GM23338 (cell line): Measurements from ENCODE around the gene ECE1. TPM values are rescaled to one million over a fixed set of nuclear protein-coding genes. Genes with fewer than 3 reads are reported as not detected.

ENCODE experiments used
- ATAC-seq: fragments of 200-7000 bp; cut with Tn5 transposase; 3 replicates; pipeline ENCODE4 v1.9.1; 2020
- DNase-seq: peaks from one replicate; pipeline ENCODE4 v3.0.0-alpha.2; 2015; ENCODE audit warnings: low spot score
- H2AFZ ChIP-seq: fragments of 200-600 bp; sonication (generic); 2 replicates; pipeline ENCODE4 v1.8.0; 2016; ENCODE audit warnings: antibody characterized with exemption, mild to moderate bottlenecking, moderate library complexity
- H3F3A ChIP-seq: fragments of 200-600 bp; sonication (generic); replicated peaks from 2 replicates; pipeline ENCODE4 v1.8.0; 2017; ENCODE audit warnings: antibody characterized with exemption, mixed run types, low read depth
- H3K27ac ChIP-seq: fragments of 200-600 bp; sonication (generic); 2 replicates; pipeline ENCODE4 v1.6.1; 2016; ENCODE audit warnings: low read depth
- H3K27me3 ChIP-seq: fragments of 200-600 bp; sonication (generic); 2 replicates; pipeline ENCODE4 v1.8.0; 2016; ENCODE audit warnings: mild to moderate bottlenecking, mixed run types, moderate library complexity; ENCODE audit not compliant: insufficient read depth
- H3K36me3 ChIP-seq: fragments of 200-600 bp; sonication (generic); 2 replicates; pipeline ENCODE4 v1.8.0; 2016; ENCODE audit warnings: mild to moderate bottlenecking; ENCODE audit not compliant: insufficient read depth
- H3K4me1 ChIP-seq: fragments of 200-600 bp; sonication (generic); 2 replicates; pipeline ENCODE4 v1.8.0; 2016; ENCODE audit warnings: mild to moderate bottlenecking, moderate library complexity; ENCODE audit not compliant: insufficient read depth
- H3K4me2 ChIP-seq: fragments of 200-600 bp; sonication (generic); 2 replicates; pipeline ENCODE4 v1.7.1; 2017; ENCODE audit warnings: mixed run types
- H3K4me3 ChIP-seq: fragments of 200-600 bp; sonication (generic); 2 replicates; pipeline ENCODE4 v1.6.1; 2016; ENCODE audit warnings: mixed run types
- H3K79me2 ChIP-seq: fragments of 200-600 bp; sonication (generic); replicated peaks from 2 replicates; pipeline ENCODE4 v1.8.0; 2017; ENCODE audit warnings: mild to moderate bottlenecking; ENCODE audit not compliant: insufficient read depth
- H3K9me2 ChIP-seq: fragments of 200-600 bp; sonication (generic); 2 replicates; pipeline ENCODE4 v1.8.0; 2017; ENCODE audit not compliant: insufficient read depth
- H4K20me1 ChIP-seq: fragments of 200-600 bp; sonication (generic); replicated peaks from 2 replicates; pipeline ENCODE4 v1.8.0; 2017; ENCODE audit warnings: mild to moderate bottlenecking; ENCODE audit not compliant: insufficient read depth
- H3K27ac Mint-ChIP-seq: 2 replicates; pipeline ENCODE4 v1.8.0; 2020; ENCODE audit warnings: inconsistent platforms, mild to moderate bottlenecking, moderate library complexity, mixed read lengths
- H3K27me3 Mint-ChIP-seq: 3 replicates; pipeline ENCODE4 v1.8.0; 2022; ENCODE audit warnings: low read depth, mild to moderate bottlenecking, moderate library complexity, mixed read lengths, inconsistent platforms; ENCODE audit not compliant: insufficient read depth, poor library complexity
- H3K36me3 Mint-ChIP-seq: 3 replicates; pipeline ENCODE4 v1.8.0; 2021; ENCODE audit warnings: low read depth, mild to moderate bottlenecking, inconsistent platforms, moderate library complexity, mixed read lengths
- H3K4me1 Mint-ChIP-seq: 3 replicates; pipeline ENCODE4 v1.8.0; 2020; ENCODE audit warnings: mild to moderate bottlenecking, inconsistent platforms, mixed read lengths
- H3K4me3 Mint-ChIP-seq: 3 replicates; pipeline ENCODE4 v1.8.0; 2021; ENCODE audit warnings: moderate library complexity, mild to moderate bottlenecking, inconsistent platforms, mixed read lengths
- H3K9me3 Mint-ChIP-seq: 3 replicates; pipeline ENCODE4 v1.8.0; 2020; ENCODE audit warnings: moderate library complexity, mild to moderate bottlenecking, inconsistent platforms, mixed read lengths
- CTCF ChIP-seq, 2 experiments: fragments of 200-600 bp in 1 of 2; sonication (generic) in 1 of 2; conservative IDR thresholded peaks; 2 replicates each; pipeline versions ENCODE4 v1.5.1 to v1.6.1; 2016 to 2017; ENCODE audit warnings: antibody characterized with exemption in 2 of 2, low read depth in 2 of 2, mild to moderate bottlenecking in 2 of 2, moderate library complexity in 1 of 2
- ETS1 ChIP-seq: IDR thresholded peaks from 2 replicates; pipeline ENCODE4 v1.6.1; 2016; ENCODE audit warnings: antibody characterized with exemption
- EZH2phosphoT487 ChIP-seq: fragments of 200-600 bp; sonication (generic); IDR thresholded peaks from one replicate; pipeline ENCODE4 v1.8.1; 2018; ENCODE audit warnings: antibody characterized with exemption; ENCODE audit not compliant: unreplicated experiment
- NANOG ChIP-seq: IDR thresholded peaks from 2 replicates; pipeline ENCODE4 v1.6.1; 2016; ENCODE audit warnings: antibody characterized with exemption, borderline replicate concordance
- REST ChIP-seq: IDR thresholded peaks from one replicate; pipeline ENCODE4 v1.6.1; 2018; ENCODE audit warnings: antibody characterized with exemption; ENCODE audit not compliant: unreplicated experiment
- STAT1 ChIP-seq: IDR thresholded peaks from one replicate; pipeline ENCODE4 v1.6.1; 2016; ENCODE audit warnings: antibody characterized with exemption; ENCODE audit not compliant: unreplicated experiment
- ZNF462 ChIP-seq: fragments of 250-450 bp; sonication (Bioruptor Pico); IDR thresholded peaks from 2 replicates; pipeline ENCODE4 v1.5.0; 2020; ENCODE audit warnings: mild to moderate bottlenecking, moderate library complexity
- polyA plus RNA-seq: library from polyadenylated mRNA; unstranded; fragments of >200 nt; fragmentation: Nextera tagmentation; extraction: Ambion mirVana; gene quantifications from 2 replicates; pipeline ENCODE4 v1.2.1, GENCODE V29; 2016
- total RNA-seq: library from RNA; depleted of rRNA; stranded (reverse); fragments of >200 nt; shearing (Covaris generic); gene quantifications from 2 replicates; pipeline ENCODE4 v1.2.3, GENCODE V29; 2014

ECE1 gene
- total and polyA plus RNA-seq, 2 experiments from 2014 or later, result 11.0 to 45.0 TPM

- H3K4me1 ChIP-seq, result no peaks in the 10 kb centered on the region
- no peaks in the 10 kb centered on the region for H3K9me3 Mint-ChIP-seq
- no peak overlapping the region for H2AFZ ChIP-seq
- no peak overlapping the region for H3K4me3 Mint-ChIP-seq
- H3K27ac ChIP-seq, result no peak overlapping the region
- H3K27me3 Mint-ChIP-seq, result peaks cover 3% of the 10 kb centered on the region
- H3K36me3 ChIP-seq, result no peaks in the 10 kb centered on the region; the same call in 1 of the 2 replicates
- H3K27me3 ChIP-seq, result no peaks in the 10 kb centered on the region
- H3K4me2 ChIP-seq, result no peak overlapping the region
- no peaks in the 10 kb centered on the region; the same call in 1 of the 2 replicates for H4K20me1 ChIP-seq
- H3K9me2 ChIP-seq, result no peaks in the 10 kb centered on the region
- H3K27ac Mint-ChIP-seq, result no peak overlapping the region
- H3K36me3 Mint-ChIP-seq, result peaks cover 14% of the 10 kb centered on the region; the same call in 2 of the 3 replicates
- no peak overlapping the region for H3K4me3 ChIP-seq
- peak; percentile 78 for DNase-seq
- no peaks in the 10 kb centered on the region for H3K79me2 ChIP-seq
- no peaks in the 10 kb centered on the region; the same call in 2 of the 3 replicates for H3K4me1 Mint-ChIP-seq
- TF ChIP-seq CTCF (conservative IDR thresholded peaks at IDR 0.05; ENCODE audit: low read depth in 2 of 2), result peak; percentile 86 to 87
- TF ChIP-seq ETS1, result no peak
- peak; percentile 87 for ATAC-seq
- no peaks in the 10 kb centered on the region for H3F3A ChIP-seq
Measured at GRCh38 chr1:21232044-21232443, 58.2 kb downstream of the ECE1 start.

GRCh38 chr1:21229246-21230000 is 60.8 kb downstream of the ECE1 start:
- Histone ChIP-seq H3K79me2 (no peaks in the 10 kb centered on the region), H3K4me1 (no peaks in the 10 kb centered on the region), H3K4me2 (no peak overlapping the region), H3F3A (0 out of 2 replicates have a peak, but pooled peaks cover 1% of the 10 kb centered on the region), H3K27ac (no peak overlapping the region), H3K9me2 (no peaks in the 10 kb centered on the region), H4K20me1 (no peaks in the 10 kb centered on the region; the same call in 1 of the 2 replicates), H3K27me3 (no peaks in the 10 kb centered on the region), H3K4me3 (no peak overlapping the region), H3K36me3 (no peaks in the 10 kb centered on the region; the same call in 1 of the 2 replicates), H2AFZ (no peak overlapping the region)
- DNase-seq (no peak), ATAC-seq (no peak)
- H3K4me1 Mint-ChIP-seq, result no peaks in the 10 kb centered on the region
- H3K36me3 Mint-ChIP-seq, result peaks cover 16% of the 10 kb centered on the region; the same call in 2 of the 3 replicates
- peaks cover 5% of the 10 kb centered on the region for H3K27me3 Mint-ChIP-seq
- H3K4me3 Mint-ChIP-seq, result no peak overlapping the region
- H3K27ac Mint-ChIP-seq, result no peak overlapping the region
- no peaks in the 10 kb centered on the region for H3K9me3 Mint-ChIP-seq
- TF ChIP-seq EZH2phosphoT487, result no peak
- no peak for TF ChIP-seq NANOG
- no peak for TF ChIP-seq ZNF462
- TF ChIP-seq REST, result no peak
- no peak for TF ChIP-seq STAT1
